GM21367 (cell line): ENCODE results near the gene NUDT16.

Experiments used
- ATAC-seq: cut with Tn5 transposase; IDR thresholded peaks from one replicate; pipeline ENCODE4 v1.9.1; 2021; ENCODE audit not compliant: unreplicated experiment

NUDT16 gene

DNA sequence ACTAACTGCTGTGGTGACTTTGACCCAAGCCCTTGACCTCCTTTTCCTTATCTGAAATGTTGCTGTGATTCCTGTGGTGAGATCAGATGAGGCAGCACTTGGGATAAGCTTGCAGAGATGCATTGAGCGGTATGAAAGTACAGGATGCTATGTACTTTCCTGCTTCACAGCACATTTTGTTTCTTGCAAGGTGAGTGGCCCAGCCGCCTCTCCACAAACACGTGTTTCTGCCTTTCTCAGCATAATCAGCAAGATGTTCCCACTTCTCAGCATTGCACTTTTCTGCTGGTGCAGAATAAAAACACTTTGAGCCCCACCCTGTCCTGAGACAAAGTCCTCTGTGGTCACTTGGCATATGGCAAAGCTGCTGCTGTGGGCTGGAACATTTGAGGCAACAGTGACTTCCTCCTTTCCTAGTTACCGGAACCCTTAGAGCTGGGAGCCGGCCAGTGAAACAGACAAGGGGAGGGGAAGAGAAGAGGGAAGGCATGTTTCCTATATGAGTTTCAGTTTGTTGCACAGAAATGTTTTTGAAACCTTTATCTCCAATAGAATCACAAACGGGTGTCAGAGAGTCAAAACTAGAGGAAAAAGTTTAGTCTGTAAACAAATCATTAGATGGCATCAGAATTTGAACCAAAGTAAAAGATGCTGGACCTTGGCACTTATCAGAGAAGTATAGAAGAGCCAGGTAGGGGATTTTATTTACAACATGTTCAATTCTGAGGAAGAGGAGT is 5.0 kb downstream of the NUDT16 start:
- no peak for ATAC-seq

- ATAC-seq, result no peak
Observed at GRCh38 chr3:131387796-131388489, 6.4 kb downstream of the NUDT16 start.

DNA sequence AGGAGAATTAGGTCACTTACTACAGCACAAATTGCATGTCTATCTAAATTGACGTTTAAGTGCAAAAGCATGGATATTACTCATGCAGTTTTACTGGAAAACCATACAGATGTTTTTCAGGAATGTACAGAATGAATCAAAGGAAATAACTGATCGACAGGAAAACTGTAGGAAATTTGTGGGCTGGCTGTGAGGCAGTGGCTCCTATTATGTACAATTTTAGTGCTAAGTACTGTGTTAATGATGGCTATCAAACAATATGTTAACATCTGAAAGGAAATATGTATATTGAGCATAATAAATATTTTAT is 6.9 kb downstream of the NUDT16 start:
- ATAC-seq, result no peak

DNA sequence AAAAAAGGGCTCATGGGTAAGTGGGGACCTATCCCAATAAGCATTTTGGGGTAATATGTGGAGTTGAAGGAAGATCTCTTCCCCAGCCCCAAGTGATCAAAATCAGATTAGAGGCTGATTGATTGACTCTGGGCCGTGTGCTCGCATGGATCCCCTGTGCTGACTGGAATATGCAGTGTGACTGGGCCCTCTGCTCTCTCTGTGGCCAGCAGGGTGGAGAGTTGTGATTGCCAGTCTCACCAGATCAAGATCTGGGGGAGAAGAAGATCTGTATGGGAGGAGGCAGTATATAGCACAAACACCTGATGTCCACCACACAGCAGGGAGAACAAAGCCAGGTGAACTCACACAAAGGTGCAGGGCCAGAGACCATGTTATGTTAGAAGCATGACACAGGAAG is 8.8 kb downstream of the NUDT16 start:
- no peak for ATAC-seq

- ATAC-seq, result no peak
Observed at GRCh38 chr3:131393051-131393450, 11.5 kb downstream of the NUDT16 start.

DNA sequence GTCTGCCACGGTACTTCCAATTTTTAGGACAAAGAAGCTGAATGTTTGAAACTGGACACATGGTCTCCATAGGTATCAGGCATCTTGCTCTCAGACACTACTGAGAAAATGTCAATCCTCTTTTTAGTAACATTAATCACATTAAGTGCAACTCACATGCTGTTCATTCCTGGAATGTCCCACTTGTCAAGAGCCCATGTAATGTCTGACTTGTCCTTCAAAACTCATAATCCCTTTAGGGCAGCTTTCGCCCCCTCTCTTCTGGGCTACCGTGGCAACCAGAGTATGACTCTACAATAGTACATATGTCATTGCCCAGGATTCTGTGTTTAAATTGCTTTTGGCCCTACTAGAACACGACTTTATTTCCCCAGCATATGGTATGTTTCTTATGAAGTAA is 12.3 kb downstream of the NUDT16 start:
- ATAC-seq, result no peak

DNA sequence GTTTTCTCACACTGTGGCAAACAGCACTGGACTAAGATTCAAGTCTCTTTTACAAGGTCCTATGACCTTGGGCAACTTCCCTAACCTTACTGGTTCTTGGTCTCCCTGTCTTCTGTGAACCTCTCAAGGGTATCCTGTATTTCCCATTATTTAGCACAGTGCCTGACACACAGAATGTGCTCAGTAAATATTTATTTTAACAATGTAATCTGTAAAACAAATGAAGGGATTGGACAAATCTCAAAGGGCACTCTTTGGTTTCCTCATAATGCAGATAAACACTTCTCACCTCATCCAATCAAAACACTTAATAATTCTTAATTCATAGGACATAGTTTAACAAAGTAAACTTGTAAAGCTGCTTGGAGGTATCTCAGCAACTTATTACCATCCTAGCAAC is 12.8 kb downstream of the NUDT16 start:
- ATAC-seq, result no peak

- no peak for ATAC-seq
Observed at GRCh38 chr3:131396170-131396569, 14.6 kb downstream of the NUDT16 start.

- no peak for ATAC-seq
Observed at GRCh38 chr3:131397889-131398288, 16.3 kb downstream of the NUDT16 start.

DNA sequence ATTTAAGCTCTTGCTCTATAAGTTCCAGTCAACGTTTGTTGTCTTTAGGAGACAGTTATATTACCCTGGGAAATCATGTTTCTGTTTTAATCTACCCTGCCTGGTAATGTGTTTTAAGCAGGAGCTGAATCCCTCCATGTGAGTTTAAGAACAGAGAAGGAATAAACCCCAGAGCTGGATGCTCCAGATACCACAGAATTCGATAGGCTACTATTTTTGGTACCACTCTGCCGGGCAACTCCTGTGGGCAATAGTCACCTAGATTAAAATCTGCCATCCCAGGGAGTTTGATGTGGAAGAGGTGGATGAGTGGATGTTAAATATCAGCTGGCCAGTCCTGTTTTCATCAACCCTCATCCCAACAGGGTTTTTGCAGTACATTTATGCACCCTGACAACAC is 20.4 kb downstream of the NUDT16 start:
- no peak for ATAC-seq

DNA sequence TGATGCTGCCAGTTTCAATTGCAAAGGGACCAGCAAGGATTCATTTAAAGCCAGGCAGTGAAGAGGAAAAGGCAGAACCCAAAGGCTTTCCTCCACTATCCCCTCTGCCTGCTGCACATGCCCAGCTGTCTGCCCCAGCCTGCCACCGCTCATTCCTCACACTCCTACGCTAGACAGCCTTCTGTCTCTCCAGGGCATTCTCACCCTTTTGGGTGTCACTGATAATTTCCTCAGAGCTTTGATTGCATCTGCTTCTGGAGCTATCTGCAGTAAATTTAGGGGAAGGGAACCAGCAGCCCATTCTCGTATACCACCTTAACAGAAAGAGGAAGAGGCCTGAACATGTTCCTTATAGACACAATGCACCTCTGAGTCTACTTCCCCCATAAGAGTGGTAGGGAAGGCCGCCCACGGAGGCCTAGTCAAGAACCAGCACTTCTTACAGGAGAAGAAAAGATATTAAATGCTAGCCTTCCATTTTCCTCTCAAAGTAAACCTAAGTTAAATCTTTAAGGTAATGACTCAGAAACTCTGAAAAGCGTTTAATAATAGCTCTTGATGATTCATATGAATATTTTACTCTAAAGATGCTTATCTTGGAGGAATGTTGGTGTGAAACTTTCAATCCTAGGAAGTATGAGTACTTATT is 20.9 kb downstream of the NUDT16 start:
- no peak for ATAC-seq

- ATAC-seq, result no peak
Observed at GRCh38 chr3:131403216-131403895, 21.8 kb downstream of the NUDT16 start.

DNA sequence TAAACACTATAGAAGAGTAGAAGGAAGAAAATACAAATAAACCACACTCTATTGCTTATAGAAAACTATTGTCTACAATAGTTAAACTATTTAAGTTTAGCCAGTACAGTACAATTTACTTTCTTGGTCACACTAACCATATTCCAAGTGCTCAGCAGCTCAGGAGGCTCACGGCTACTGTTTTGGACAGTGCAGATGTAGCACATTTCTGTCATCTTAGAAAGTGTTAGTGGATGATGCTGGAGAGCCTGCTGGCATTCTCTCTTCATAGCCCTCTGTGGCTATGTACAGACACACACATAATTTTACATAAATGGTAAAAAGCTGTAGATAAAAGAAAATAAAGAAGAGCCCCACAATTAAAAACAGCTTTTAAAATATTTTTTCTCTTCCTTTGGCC is 23.8 kb downstream of the NUDT16 start:
- ATAC-seq, result no peak

DNA sequence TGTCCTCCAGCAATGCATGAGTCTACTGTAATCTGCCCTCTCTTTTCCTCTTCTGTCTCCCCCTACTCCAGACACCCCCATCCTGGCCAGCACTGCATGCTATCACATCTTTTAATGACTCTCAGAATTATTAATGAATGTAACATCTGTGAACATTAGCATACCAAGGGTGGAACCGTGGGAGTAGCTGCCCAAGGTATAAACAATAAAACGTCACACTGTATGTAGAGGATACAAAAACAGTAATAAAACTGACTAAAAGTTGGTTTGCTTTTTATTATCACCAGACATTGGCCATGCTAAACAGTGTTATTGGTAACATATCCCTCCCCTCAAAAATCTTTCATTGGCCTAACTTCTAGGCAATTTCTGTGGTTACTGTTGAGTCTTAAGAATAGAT is 24.7 kb downstream of the NUDT16 start:
- ATAC-seq, result no peak

DNA sequence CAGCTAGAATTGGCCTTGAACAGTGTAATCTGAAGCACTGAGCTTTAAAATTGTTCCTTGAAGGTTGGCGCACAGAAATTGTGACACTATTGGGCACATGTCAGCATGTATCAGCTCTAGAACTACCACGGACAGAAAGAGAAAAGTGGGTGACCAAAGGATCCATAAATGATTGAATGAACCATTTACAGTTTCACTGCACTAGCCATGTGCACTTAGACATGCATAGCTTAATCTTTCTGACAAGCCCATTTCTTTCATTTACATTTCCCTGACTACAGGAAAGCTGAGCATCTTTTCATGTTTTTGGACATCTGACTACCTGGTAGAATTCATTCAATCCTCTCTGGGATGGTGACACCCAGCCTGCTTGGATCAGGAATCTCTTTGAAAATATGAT is 36.2 kb downstream of the NUDT16 start:
- no peak for ATAC-seq

- no peak for ATAC-seq
Observed at GRCh38 chr3:131421301-131421700, 39.7 kb downstream of the NUDT16 start.

- ATAC-seq, result no peak
Observed at GRCh38 chr3:131421957-131422498, 40.5 kb downstream of the NUDT16 start.

GRCh38 chr3:131427226-131427625 is 45.7 kb downstream of the NUDT16 start:
- no peak for ATAC-seq

GRCh38 chr3:131431754-131432153 is 50.2 kb downstream of the NUDT16 start:
- ATAC-seq, result no peak

GRCh38 chr3:131432441-131432840 is 50.9 kb downstream of the NUDT16 start:
- ATAC-seq, result no peak

DNA sequence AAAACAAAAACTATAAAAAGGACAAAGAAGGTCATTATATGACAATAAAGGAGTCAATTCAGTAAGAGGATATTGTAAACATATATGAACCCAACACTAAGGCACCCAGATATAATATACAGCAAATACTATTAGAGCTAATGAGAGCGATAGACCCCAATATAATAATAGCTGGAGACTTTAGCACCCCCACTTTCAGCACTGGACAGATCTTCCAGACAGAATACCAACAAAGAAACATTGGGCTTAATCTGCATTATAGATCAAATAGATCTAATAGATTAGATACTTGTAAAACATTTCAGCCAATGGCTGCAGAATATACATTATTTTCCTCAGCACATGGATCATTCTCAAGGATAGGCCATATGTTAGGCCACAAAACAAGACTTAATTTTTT is 53.4 kb downstream of the NUDT16 start:
- no peak for ATAC-seq
